H1 (cell line): ENCODE measurements around the gene OR51B6. TPM values are rescaled to one million over a fixed set of nuclear protein-coding genes. Genes with fewer than 3 reads are reported as not detected.

Experiments used
- CTCF ChIA-PET: fragments of 300-600 bp; sonication (Branson Sonifier 250); formaldehyde crosslinking; loops from one replicate; lab custom pipeline; 2021; ENCODE audit not compliant: partially characterized antibody; lab: Charles Lee
- POLR2A ChIA-PET: fragments of 300-600 bp; sonication (Branson Sonifier 250); formaldehyde crosslinking; loops from one replicate; lab custom pipeline; 2021; ENCODE audit warnings: inconsistent platforms; ENCODE audit not compliant: partially characterized antibody; lab: Charles Lee
- DNase-seq, 2 experiments: peaks; one replicate each; pipeline versions ENCODE4 v3.0.0 to v3.0.0-alpha.2; 2010 to 2022; ENCODE audit warnings: low spot score in 2 of 2, low read depth in 1 of 2, mixed read lengths in 1 of 2
- FAIRE-seq: peaks from 2 replicates; lab custom pipeline; 2011; peaks lifted over from hg19 to GRCh38; lab: Jason Lieb, UNC
- H2AFZ ChIP-seq: 2 replicates; pipeline ENCODE4 v1.8.1; 2012; ENCODE audit warnings: low read length, inconsistent platforms
- H2AK5ac ChIP-seq: 2 replicates; pipeline ENCODE4 v1.6.1; 2013; ENCODE audit warnings: low read depth, low read length
- H2BK120ac ChIP-seq: replicated peaks from 2 replicates; pipeline ENCODE3; 2013; ENCODE audit warnings: low read depth, low read length, inconsistent platforms
- H2BK12ac ChIP-seq: 2 replicates; pipeline ENCODE4 v1.6.1; 2013; ENCODE audit warnings: low read depth, low read length
- H2BK15ac ChIP-seq: 2 replicates; pipeline ENCODE4 v1.6.1; 2013; ENCODE audit warnings: low read length
- H2BK20ac ChIP-seq: 2 replicates; pipeline ENCODE4 v1.6.1; 2013; ENCODE audit warnings: low read length
- H2BK5ac ChIP-seq: 2 replicates; pipeline ENCODE4 v1.6.1; 2013; ENCODE audit warnings: low read depth, low read length
- H3K14ac ChIP-seq: 2 replicates; pipeline ENCODE4 v1.6.1; 2013; ENCODE audit warnings: inconsistent platforms; ENCODE audit not compliant: insufficient read length
- H3K18ac ChIP-seq: 2 replicates; pipeline ENCODE4 v1.6.1; 2013; ENCODE audit warnings: low read length; ENCODE audit errors: extremely low read depth
- H3K23ac ChIP-seq: 2 replicates; pipeline ENCODE4 v1.6.1; 2013; ENCODE audit warnings: inconsistent platforms; ENCODE audit not compliant: insufficient read length
- H3K23me2 ChIP-seq: 2 replicates; pipeline ENCODE4 v1.6.1; 2013; ENCODE audit warnings: low read depth, low read length
- H3K27ac ChIP-seq: 2 replicates; pipeline ENCODE4 v1.6.1; 2011; ENCODE audit warnings: low read depth, low read length, inconsistent platforms
- H3K27me3 ChIP-seq, 4 experiments: replicated peaks in 1 of 4; 1 replicate in 1 of 4; 2 replicates in 3 of 4; pipeline versions ENCODE4 v1.6.1 to v1.8.1; 2011 to 2013; ENCODE audit warnings: low read length in 3 of 4, mild to moderate bottlenecking in 3 of 4, inconsistent platforms in 2 of 4, mixed read lengths in 2 of 4, moderate library complexity in 1 of 4; ENCODE audit not compliant: control insufficient read depth in 3 of 4, insufficient read depth in 3 of 4; ENCODE audit errors: extremely low read depth in 1 of 4
- H3K36me3 ChIP-seq, 4 experiments: 2 replicates each; pipeline versions ENCODE4 v1.6.1 to v1.8.1; 2011 to 2013; ENCODE audit warnings: mild to moderate bottlenecking in 4 of 4, low read length in 3 of 4, moderate library complexity in 2 of 4, control low read depth in 1 of 4, inconsistent platforms in 1 of 4; ENCODE audit not compliant: insufficient read depth in 4 of 4, control insufficient read depth in 2 of 4
- H3K4ac ChIP-seq: replicated peaks from 2 replicates; pipeline ENCODE3; 2013; ENCODE audit warnings: low read length, low read depth, mixed read lengths, inconsistent platforms; ENCODE audit not compliant: insufficient read length
- H3K4me1 ChIP-seq, 4 experiments: replicated peaks in 1 of 4; 1 replicate in 1 of 4; 2 replicates in 3 of 4; pipeline versions ENCODE4 v1.6.1 to v1.8.1; 2011 to 2013; ENCODE audit warnings: low read length in 3 of 4, inconsistent platforms in 2 of 4, mixed read lengths in 1 of 4; ENCODE audit not compliant: insufficient read depth in 4 of 4, control insufficient read depth in 3 of 4
- H3K4me2 ChIP-seq, 2 experiments: 2 replicates each; pipeline versions ENCODE4 v1.6.1 to v1.8.1; 2011 to 2013; ENCODE audit warnings: low read depth in 2 of 2, low read length in 2 of 2, control low read depth in 1 of 2, inconsistent platforms in 1 of 2, mild to moderate bottlenecking in 1 of 2; ENCODE audit not compliant: insufficient read depth in 1 of 2
- H3K4me3 ChIP-seq, 4 experiments: fragments of 200-600, 300-600 bp in 1 of 4; sonication (generic), shearing (Covaris generic), sonication (Bioruptor Twin) in 1 of 4; 2 replicates each; pipeline versions ENCODE4 v1.5.1 to v1.8.1; 2011 to 2016; ENCODE audit warnings: low read length in 4 of 4, low read depth in 3 of 4, control low read depth in 2 of 4, inconsistent platforms in 2 of 4, mild to moderate bottlenecking in 2 of 4, mixed read lengths in 1 of 4, moderate library complexity in 1 of 4; ENCODE audit not compliant: insufficient read depth in 2 of 4; ENCODE audit errors: extremely low read depth in 1 of 4
- H3K56ac ChIP-seq: replicated peaks from 2 replicates; pipeline ENCODE3; 2013; ENCODE audit warnings: low read depth, mild to moderate bottlenecking, mixed read lengths, low read length, inconsistent platforms; ENCODE audit not compliant: insufficient read length
- H3K79me1 ChIP-seq: 2 replicates; pipeline ENCODE4 v1.6.1; 2013; ENCODE audit warnings: low read depth, low read length, control low read depth
- H3K79me2 ChIP-seq, 2 experiments: 2 replicates each; pipeline versions ENCODE4 v1.6.1 to v1.8.1; 2012 to 2013; ENCODE audit warnings: low read length in 2 of 2, mild to moderate bottlenecking in 2 of 2, inconsistent platforms in 1 of 2; ENCODE audit not compliant: insufficient read depth in 2 of 2, control insufficient read depth in 1 of 2
- H3K9ac ChIP-seq, 4 experiments: replicated peaks in 1 of 4; 1 replicate in 1 of 4; 2 replicates in 3 of 4; pipeline versions ENCODE4 v1.6.1 to v1.8.1; 2011 to 2013; ENCODE audit warnings: low read depth in 3 of 4, low read length in 3 of 4, control low read depth in 2 of 4, mild to moderate bottlenecking in 2 of 4, moderate library complexity in 2 of 4, inconsistent platforms in 1 of 4; ENCODE audit errors: extremely low read depth in 1 of 4
- H3K9me3 ChIP-seq, 2 experiments: 2 replicates each; pipeline versions ENCODE4 v1.6.1 to v1.8.1; 2012 to 2013; ENCODE audit warnings: mild to moderate bottlenecking in 2 of 2, moderate library complexity in 2 of 2, control low read depth in 1 of 2, inconsistent platforms in 1 of 2, low read depth in 1 of 2, low read length in 1 of 2, mixed read lengths in 1 of 2; ENCODE audit not compliant: insufficient read depth in 2 of 2
- H4K20me1 ChIP-seq, 2 experiments: replicated peaks in 1 of 2; 2 replicates each; pipeline versions ENCODE3 to v1.8.1; 2011 to 2013; ENCODE audit warnings: inconsistent platforms in 2 of 2, low read length in 2 of 2, mild to moderate bottlenecking in 1 of 2; ENCODE audit not compliant: insufficient read depth in 2 of 2, control insufficient read depth in 1 of 2
- H4K5ac ChIP-seq: 2 replicates; pipeline ENCODE4 v1.6.1; 2013; ENCODE audit warnings: low read length, low read depth, mixed read lengths, inconsistent platforms; ENCODE audit not compliant: insufficient read length
- H4K8ac ChIP-seq: 2 replicates; pipeline ENCODE4 v1.8.0; 2013; ENCODE audit warnings: mild to moderate bottlenecking, moderate library complexity, low read length, inconsistent platforms; ENCODE audit not compliant: insufficient read depth; ENCODE audit errors: extremely low read depth
- H4K91ac ChIP-seq: replicated peaks from 2 replicates; pipeline ENCODE3; 2013; ENCODE audit warnings: low read length, mixed read lengths, inconsistent platforms; ENCODE audit not compliant: insufficient read length
- KDM5A ChIP-seq: fragments of 200-600 bp; IDR thresholded peaks from 2 replicates; pipeline ENCODE4 v1.7.1; 2012; ENCODE audit warnings: mild to moderate bottlenecking, low read length, inconsistent platforms, mixed read lengths
- RAD21 ChIP-seq, 2 experiments: IDR thresholded peaks in 1 of 2; conservative IDR thresholded peaks in 1 of 2; 2 replicates each; pipeline ENCODE4 v1.6.1; 2011; ENCODE audit warnings: low read depth in 2 of 2, low read length in 2 of 2, improper control_type of control experiment in 1 of 2, inconsistent platforms in 1 of 2, mild to moderate bottlenecking in 1 of 2, moderate library complexity in 1 of 2
- WGBS, 2 experiments: shearing (Covaris generic) in 1 of 2; methylation state at CpG; one replicate each; pipeline versions ENCODE4 v1.1.6 to v1.1.7; 2013 to 2015; ENCODE audit warnings: low lambda C conversion rate in 2 of 2, mixed read lengths in 2 of 2, inconsistent platforms in 1 of 2, low coverage in 1 of 2, missing lambda C conversion rate in 1 of 2; ENCODE audit not compliant: insufficient replicate concordance in 2 of 2, insufficient coverage in 1 of 2, insufficient read length in 1 of 2; ENCODE audit errors: extremely low coverage in 1 of 2, missing lambda C conversion rate in 1 of 2; 5-methylcytosine and 5-hydroxymethylcytosine counted together
- polyA plus RNA-seq, 7 experiments: library from polyadenylated mRNA; depleted of rRNA in 3 of 7; stranded (reverse) in 5 of 7; unstranded in 2 of 7; fragments of >200 nt in 5 of 7; fragments of 200-250 nt in 2 of 7; gene quantifications; 1 replicate in 5 of 7; 2 replicates in 1 of 7; 4 replicates in 1 of 7; pipeline versions ENCODE4 v1.2.1 to v1.2.3, GENCODE V29; 2011 to 2013; ENCODE audit warnings: missing spikeins in 2 of 7, mixed read lengths in 2 of 7
- total RNA-seq: library from RNA; stranded (reverse); fragmentation: NEBNext Ultra II Directional; extraction: Animal tissue kit (Norgen Biotek cat#: 25700); gene quantifications from 2 replicates; pipeline ENCODE4 v1.2.1, GENCODE V29; 2021

The OR51B6 gene
- total and polyA plus RNA-seq, 2 of the 8 experiments (the other 6 are each of a cell fraction or from before 2014, with no cell fraction given), result not detected

DNA sequence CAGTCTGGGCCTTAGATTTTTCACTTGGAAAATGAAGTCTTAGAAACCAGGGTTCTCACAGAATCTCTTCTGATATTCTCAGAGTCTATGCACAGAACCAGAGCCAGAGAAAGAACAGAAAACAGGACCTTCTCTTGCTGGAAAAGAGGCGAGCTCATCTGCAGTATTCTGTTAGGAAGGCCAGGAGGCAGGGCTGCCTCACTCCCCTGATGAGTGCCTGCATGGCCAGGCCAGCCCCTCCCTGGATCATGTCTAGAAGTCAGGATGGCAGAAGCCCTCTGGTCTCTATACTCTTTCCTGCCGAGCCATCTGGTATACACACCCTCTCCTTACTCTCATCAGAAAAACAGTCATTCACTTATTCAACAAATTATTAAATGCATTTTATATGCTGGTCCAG is 33.0 kb downstream of the OR51B6 start:
- no peaks in the 10 kb centered on the region for H3K79me2 ChIP-seq
- no peak overlapping the region for H4K8ac ChIP-seq
- H3K36me3 ChIP-seq, result no peaks in the 10 kb centered on the region
- H2BK5ac ChIP-seq, result no peak overlapping the region
- no peaks in the 10 kb centered on the region for H4K20me1 ChIP-seq
- no peak overlapping the region for H3K56ac ChIP-seq
- FAIRE-seq, result no peak
- H4K91ac ChIP-seq, result no peak overlapping the region
- no peak overlapping the region for H2BK20ac ChIP-seq
- H3K79me1 ChIP-seq, result no peaks in the 10 kb centered on the region
- H3K4ac ChIP-seq, result no peak overlapping the region
- H3K9me3 ChIP-seq, result no peaks in the 10 kb centered on the region
- H3K4me1 ChIP-seq, result peaks cover 0 to 4% (median 0%) of the 10 kb centered on the region in 4 experiments; a peak in 2 of 7 replicates
- WGBS, 2 experiments, result 95% methylated on average over 2 of the region's 2 CpGs; no CpG with 5 or more reads in 1 of the 2 experiments
- H2BK15ac ChIP-seq, result no peak overlapping the region
- H3K23me2 ChIP-seq, result no peaks in the 10 kb centered on the region
- no peak overlapping the region for H3K9ac ChIP-seq
- peak in 1 of 2 experiments; percentile 34; a peak in 1 of 4 replicates for TF ChIP-seq RAD21 (IDR thresholded peaks at IDR 0.05 in 1 of 2, conservative IDR thresholded peaks at IDR 0.05 in 1 of 2; ENCODE audit: low read depth in 2 of 2, low read length in 2 of 2)
- no peak for TF ChIP-seq KDM5A
- TF ChIP-seq, all 59 proteins: peak for 1
- Histone ChIP-seq H3K27ac (no peak overlapping the region), H3K27me3 (no peaks in the 10 kb centered on the region), H3K23ac (no peak overlapping the region), H2AK5ac (no peak overlapping the region), H3K4me3 (no peak overlapping the region), H4K5ac (no peak overlapping the region), H2BK12ac (no peak overlapping the region), H2BK120ac (no peak overlapping the region), H3K4me2 (no peak overlapping the region), H3K14ac (no peak overlapping the region), H2AFZ (0 out of 2 replicates have a peak overlapping the region, but pooled peaks have one; percentile 27), H3K18ac (no peak overlapping the region)
- DNase-seq, result no peak
- CTCF ChIA-PET, result interaction anchor here (1.0 to 1.1 kb wide), 2 partner anchors 176 to 182 kb away, joined by 3 read pairs; no protein-coding TSS in a partner anchor
- POLR2A ChIA-PET, result interaction anchor here (0.9 kb wide), 1 partner anchor 50 kb away, joined by 3 read pairs; no protein-coding TSS in a partner anchor
